Measurements from ENCODE around the gene CHP2. TPM values are rescaled to one million over a fixed set of nuclear protein-coding genes. Genes with fewer than 3 reads are reported as not detected.

The CHP2 gene
- total and polyA plus RNA-seq, 2 donors (not counting 3 experiments of a cell fraction or from before 2014, with no cell fraction given) = not detected

DNA sequence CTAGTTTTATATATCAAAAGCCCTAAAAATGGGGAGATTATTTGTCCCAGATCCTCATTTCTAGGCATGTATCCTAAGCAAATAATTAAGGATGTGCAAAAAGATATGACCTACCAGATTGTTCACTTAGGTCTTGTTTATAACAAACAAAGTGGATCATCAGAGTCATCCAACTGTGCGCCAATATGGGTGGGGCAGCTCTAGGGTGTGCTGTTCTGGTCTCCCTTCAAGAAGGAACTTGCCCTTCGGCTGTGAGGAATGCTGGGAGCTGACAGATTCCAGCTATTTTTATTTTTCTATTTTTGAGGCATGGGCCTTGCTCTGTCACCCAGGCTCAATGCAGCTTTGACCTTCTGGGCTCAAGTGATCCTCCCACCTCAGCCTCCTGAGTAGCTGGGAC, 13.8 kb downstream of the CHP2 start:
- ChIA-PET CTCF (interaction anchor here (1.2 kb wide), 1 partner anchor 12 kb away, joined by 3 read pairs; no protein-coding TSS in a partner anchor), POLR2A (no interaction called here)
- Histone ChIP-seq H3K9me3 (replicated peaks; ENCODE audit: control insufficient read depth, insufficient read depth, low read length) (no peaks in the 10 kb centered on the region), H3K4me2 (ENCODE audit: insufficient read depth, low read length) (no peak overlapping the region), H3K9ac (replicated peaks; ENCODE audit: extremely low read depth, insufficient read depth, low read length) (no peak overlapping the region), H3K4me1 (ENCODE audit: control insufficient read depth, extremely low read depth, insufficient read depth, low read length) (no peaks in the 10 kb centered on the region), H2AFZ (ENCODE audit: low read depth, low read length) (no peak overlapping the region), H3K36me3 (ENCODE audit: control insufficient read depth in 2 of 2, extremely low read depth in 1 of 2, insufficient read depth in 2 of 2, low read length in 2 of 2) (no peaks in the 10 kb centered on the region), H3K4me3 (replicated peaks in 1 of 3; ENCODE audit: insufficient read depth in 1 of 3, low read depth in 1 of 3, low read length in 3 of 3) (no peak overlapping the region), H3K79me2 (ENCODE audit: control insufficient read depth, insufficient read depth, low read length) (no peaks in the 10 kb centered on the region), H4K20me1 (replicated peaks; ENCODE audit: control insufficient read depth, extremely low read depth, insufficient read depth, low read length) (no peaks in the 10 kb centered on the region), H3K27me3 (ENCODE audit: control insufficient read depth in 2 of 2, insufficient read depth in 2 of 2, low read length in 2 of 2) (no peaks in the 10 kb centered on the region), H3K27ac (ENCODE audit: insufficient read depth, low read depth, low read length) (no peak overlapping the region), H3K9me1 (replicated peaks; ENCODE audit: control insufficient read depth, extremely low read depth, insufficient read depth, low read length) (no peaks in the 10 kb centered on the region)
- no TSS peak for BruUV-seq (replicated peaks)
- no peak for TF ChIP-seq EZH2 (IDR thresholded peaks at IDR 0.05; ENCODE audit: borderline replicate concordance, low read depth, low read length, severe bottlenecking)
- no peak for TF ChIP-seq GATA2 (IDR thresholded peaks at IDR 0.05; ENCODE audit: insufficient read depth, insufficient read length, low read depth, low read length)
- TF ChIP-seq POLR2A (IDR thresholded peaks at IDR 0.05; ENCODE audit: low read depth, low read length) = no peak
- intact Hi-C loops (cut with micrococcal nuclease) = no loop called here
- FAIRE-seq (no peak), DNase-seq (ENCODE audit: low read depth, low spot score) (no peak)
- dilution Hi-C loops (cut with MboI; ENCODE audit: extremely low pct_ligation_motif_present, low sequenced_read_pairs) = no loop called here

- H3K4me2 ChIP-seq (ENCODE audit: insufficient read depth, low read length) = no peak overlapping the region
- CTCF ChIA-PET = no interaction called here
- dilution Hi-C loops (cut with MboI; ENCODE audit: extremely low pct_ligation_motif_present, low sequenced_read_pairs) (no loop called here), intact Hi-C loops (cut with micrococcal nuclease) (no loop called here)
- FAIRE-seq (no peak), DNase-seq (ENCODE audit: low read depth, low spot score) (no peak)
- BruUV-seq (replicated peaks) = no TSS peak
- no peak overlapping the region for H3K9ac ChIP-seq (replicated peaks; ENCODE audit: extremely low read depth, insufficient read depth, low read length)
- no peaks in the 10 kb centered on the region for H3K9me1 ChIP-seq (replicated peaks; ENCODE audit: control insufficient read depth, extremely low read depth, insufficient read depth, low read length)
- POLR2A ChIA-PET = no interaction called here
- no peaks in the 10 kb centered on the region for H3K4me1 ChIP-seq (ENCODE audit: control insufficient read depth, extremely low read depth, insufficient read depth, low read length)
- no peak overlapping the region for H3K27ac ChIP-seq (ENCODE audit: insufficient read depth, low read depth, low read length)
- H2AFZ ChIP-seq (ENCODE audit: low read depth, low read length) = no peak overlapping the region
- H3K4me3 ChIP-seq (replicated peaks in 1 of 3; ENCODE audit: insufficient read depth in 1 of 3, low read depth in 1 of 3, low read length in 3 of 3) = no peak overlapping the region
- no peaks in the 10 kb centered on the region for H3K79me2 ChIP-seq (ENCODE audit: control insufficient read depth, insufficient read depth, low read length)
- no peaks in the 10 kb centered on the region for H3K9me3 ChIP-seq (replicated peaks; ENCODE audit: control insufficient read depth, insufficient read depth, low read length)
- no peaks in the 10 kb centered on the region for H3K36me3 ChIP-seq (ENCODE audit: control insufficient read depth in 2 of 2, extremely low read depth in 1 of 2, insufficient read depth in 2 of 2, low read length in 2 of 2)
- no peaks in the 10 kb centered on the region for H4K20me1 ChIP-seq (replicated peaks; ENCODE audit: control insufficient read depth, extremely low read depth, insufficient read depth, low read length)
- TF ChIP-seq JUN (IDR thresholded peaks at IDR 0.05; ENCODE audit: borderline replicate concordance, insufficient read depth, insufficient read length, low read depth) (no peak), FOS (IDR thresholded peaks at IDR 0.05; ENCODE audit: borderline replicate concordance, insufficient read depth, low read length) (no peak), MYC (IDR thresholded peaks at IDR 0.05; ENCODE audit: low read depth, low read length) (no peak), POLR2AphosphoS5 (IDR thresholded peaks at IDR 0.05; ENCODE audit: insufficient read depth, low read depth, low read length) (no peak), GATA2 (IDR thresholded peaks at IDR 0.05; ENCODE audit: insufficient read depth, insufficient read length, low read depth, low read length) (no peak)
- TF ChIP-seq, protein P1, sequence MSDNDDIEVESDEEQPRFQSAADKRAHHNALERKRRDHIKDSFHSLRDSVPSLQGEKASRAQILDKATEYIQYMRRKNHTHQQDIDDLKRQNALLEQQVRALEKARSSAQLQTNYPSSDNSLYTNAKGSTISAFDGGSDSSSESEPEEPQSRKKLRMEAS (IDR thresholded peaks at IDR 0.05; ENCODE audit: insufficient read depth, insufficient read length) = no peak
- H3K27me3 ChIP-seq (ENCODE audit: control insufficient read depth in 2 of 2, insufficient read depth in 2 of 2, low read length in 2 of 2) = no peaks in the 10 kb centered on the region
Measured at GRCh38 chr16:23771027-23771426, 16.2 kb downstream of the CHP2 start.

Measured in endothelial cell of umbilical vein (primary cell).